Fibroblast of pulmonary artery (primary cell): ENCODE data around the gene ADAMTSL1.

Experiments used
- DNase-seq: peaks from one replicate; pipeline ENCODE4 v3.0.0-alpha.2; 2010; ENCODE audit warnings: low read depth
- H3K4me3 ChIP-seq: replicated peaks from 2 replicates; pipeline ENCODE4 v1.5.1; 2011; ENCODE audit warnings: low read depth, mild to moderate bottlenecking, control low read depth, low read length, moderate library complexity
- TF ChIP-seq, protein P1 (sequence below): IDR thresholded peaks from 2 replicates; pipeline ENCODE4 v1.5.1; 2011; ENCODE audit warnings: mild to moderate bottlenecking, control low read depth, low read length, inconsistent platforms; ENCODE audit errors: missing control alignments

The ADAMTSL1 gene

DNA sequence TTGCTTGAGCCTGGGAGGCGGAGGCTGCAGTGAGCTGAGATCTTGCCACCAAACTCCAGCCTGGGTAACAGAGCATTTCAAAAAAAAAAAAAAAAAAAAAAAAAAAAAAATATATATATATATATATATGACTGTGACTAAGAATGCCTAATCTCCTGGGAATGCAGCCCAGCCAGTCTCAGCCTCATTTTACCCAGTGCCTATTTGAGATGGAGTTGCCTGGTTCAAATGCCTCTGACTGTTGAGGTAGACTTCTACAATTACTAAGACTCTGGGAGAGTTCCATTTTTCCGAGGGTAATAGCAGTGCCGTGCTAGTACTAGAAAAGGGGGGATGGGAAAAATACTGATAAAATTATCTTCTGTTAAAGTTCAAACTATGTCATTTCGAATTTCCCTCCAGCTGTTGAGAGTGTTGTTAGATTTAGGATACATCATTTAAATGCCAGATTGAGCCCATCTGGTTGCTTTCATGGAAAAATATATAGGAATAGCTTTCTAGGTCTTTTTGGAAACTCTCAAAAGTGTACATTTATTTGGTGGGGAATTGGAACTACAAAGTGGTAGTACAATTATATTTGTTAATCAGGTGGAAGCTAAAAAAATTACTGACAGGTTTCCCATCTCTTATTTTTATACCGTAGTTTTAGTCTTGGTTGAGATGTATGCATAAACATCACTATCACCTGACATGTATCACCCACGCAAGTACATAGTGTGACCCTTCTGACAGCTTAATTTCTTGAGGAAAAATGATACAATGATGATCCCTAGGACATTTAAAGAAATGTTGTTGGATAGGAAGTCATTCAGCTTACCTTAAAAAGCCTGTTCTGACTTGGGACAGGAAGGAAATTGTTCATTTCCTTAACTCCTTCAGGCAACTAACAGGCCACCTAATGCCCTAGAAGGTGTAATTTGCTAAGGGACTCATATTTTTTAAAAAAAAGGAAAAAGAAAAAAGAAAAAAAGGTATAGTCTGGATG lies 214.9 kb downstream of the ADAMTSL1 start:
- no peak for DNase-seq
- H3K4me3 ChIP-seq, result no peak overlapping the region
- TF ChIP-seq, protein P1, sequence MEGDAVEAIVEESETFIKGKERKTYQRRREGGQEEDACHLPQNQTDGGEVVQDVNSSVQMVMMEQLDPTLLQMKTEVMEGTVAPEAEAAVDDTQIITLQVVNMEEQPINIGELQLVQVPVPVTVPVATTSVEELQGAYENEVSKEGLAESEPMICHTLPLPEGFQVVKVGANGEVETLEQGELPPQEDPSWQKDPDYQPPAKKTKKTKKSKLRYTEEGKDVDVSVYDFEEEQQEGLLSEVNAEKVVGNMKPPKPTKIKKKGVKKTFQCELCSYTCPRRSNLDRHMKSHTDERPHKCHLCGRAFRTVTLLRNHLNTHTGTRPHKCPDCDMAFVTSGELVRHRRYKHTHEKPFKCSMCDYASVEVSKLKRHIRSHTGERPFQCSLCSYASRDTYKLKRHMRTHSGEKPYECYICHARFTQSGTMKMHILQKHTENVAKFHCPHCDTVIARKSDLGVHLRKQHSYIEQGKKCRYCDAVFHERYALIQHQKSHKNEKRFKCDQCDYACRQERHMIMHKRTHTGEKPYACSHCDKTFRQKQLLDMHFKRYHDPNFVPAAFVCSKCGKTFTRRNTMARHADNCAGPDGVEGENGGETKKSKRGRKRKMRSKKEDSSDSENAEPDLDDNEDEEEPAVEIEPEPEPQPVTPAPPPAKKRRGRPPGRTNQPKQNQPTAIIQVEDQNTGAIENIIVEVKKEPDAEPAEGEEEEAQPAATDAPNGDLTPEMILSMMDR, result no peak

DNA sequence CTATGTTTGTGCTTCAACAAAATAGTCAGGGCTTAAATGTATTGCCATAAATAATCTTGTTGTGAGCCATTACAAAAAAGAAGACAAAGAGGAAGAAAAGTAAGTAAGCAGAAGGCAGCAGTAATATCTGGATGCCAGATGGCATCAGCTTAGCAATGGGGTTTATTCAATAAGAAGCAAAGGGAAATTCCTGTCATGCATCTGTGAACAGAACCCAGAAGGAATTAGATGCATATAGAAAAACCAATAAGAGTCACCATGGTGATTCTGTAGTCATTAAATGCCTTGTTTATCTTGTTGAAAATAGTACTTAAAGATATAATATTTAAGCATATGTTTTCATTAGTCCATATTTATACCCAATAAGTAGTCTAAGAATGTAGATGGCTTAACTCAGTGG lies 216.0 kb downstream of the ADAMTSL1 start:
- no peak overlapping the region for H3K4me3 ChIP-seq
- no peak for DNase-seq
- TF ChIP-seq, protein P1, result no peak

DNA sequence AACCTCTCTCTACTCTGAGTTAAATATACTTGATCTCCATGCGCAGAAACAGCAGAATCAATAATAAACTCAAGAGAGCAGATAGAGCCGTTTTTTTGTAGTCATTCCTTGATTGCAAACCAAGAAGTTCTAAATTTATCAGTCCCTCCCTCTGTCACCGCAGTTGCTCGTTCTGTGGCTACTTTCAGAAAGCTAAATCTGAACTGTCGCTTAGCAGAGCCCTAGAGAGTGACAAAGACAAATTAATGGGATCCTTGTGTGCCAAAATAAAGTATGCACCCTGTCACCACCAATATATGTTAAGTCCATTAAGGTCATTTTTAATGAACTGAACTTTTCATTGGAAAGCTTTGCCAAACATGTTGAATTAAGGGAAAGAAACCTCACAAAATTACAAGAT lies 218.3 kb downstream of the ADAMTSL1 start:
- no peak for DNase-seq
- H3K4me3 ChIP-seq, result no peak overlapping the region
- TF ChIP-seq, protein P1, result no peak

DNA sequence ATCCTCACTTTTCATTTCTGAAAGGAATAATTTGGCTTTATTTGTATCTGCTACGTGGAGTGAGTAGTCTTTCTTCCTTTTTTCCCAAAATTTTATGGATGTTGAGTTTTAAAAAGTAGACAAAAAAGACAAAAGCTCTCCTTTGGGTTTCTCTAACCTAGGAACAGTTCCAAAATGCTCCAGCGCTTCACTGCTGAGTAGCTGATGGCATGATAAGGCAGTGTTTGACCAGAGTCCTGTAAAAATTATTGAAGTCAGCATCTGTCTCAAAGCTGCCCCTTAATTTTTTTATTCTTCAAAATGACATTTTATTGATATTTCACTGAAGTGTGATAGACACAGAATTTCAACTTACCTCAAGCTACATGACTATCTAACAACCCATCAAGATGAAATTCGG lies 219.0 kb downstream of the ADAMTSL1 start:
- TF ChIP-seq, protein P1, result no peak
- DNase-seq, result no peak
- H3K4me3 ChIP-seq, result no peak overlapping the region

DNA sequence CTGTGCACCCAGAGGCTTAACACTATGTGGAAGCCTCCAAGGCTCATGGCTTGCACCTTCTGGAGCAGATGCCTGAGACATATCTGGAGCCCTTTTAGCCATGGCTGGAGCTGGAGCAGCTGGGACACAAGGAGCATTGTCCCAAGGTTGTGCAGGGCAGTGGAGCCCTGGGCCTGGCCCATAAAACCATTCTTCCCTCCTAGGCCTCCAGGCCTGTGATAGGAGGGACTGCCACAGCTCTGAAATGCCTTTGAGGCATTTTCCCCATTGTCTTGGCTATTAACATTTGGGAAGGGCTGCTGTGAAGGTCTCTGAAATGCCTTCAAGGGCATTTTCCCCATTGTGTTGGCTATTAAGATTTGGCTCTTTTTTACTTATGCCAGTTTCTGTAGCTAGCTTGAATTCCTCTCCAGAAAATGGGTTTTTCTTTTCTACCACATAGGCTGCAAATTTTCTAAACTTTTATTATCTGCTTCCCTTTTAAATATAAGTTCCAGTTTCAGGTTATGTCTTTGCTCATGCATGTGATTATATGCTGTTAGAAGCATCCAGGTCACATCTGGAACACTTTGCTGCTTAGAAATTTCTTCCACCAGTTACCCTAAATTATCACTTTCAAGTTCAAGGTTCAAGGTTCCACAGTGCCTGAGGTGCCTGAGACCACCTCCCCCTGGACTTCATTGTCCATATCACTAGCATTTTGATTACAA lies 221.2 kb downstream of the ADAMTSL1 start:
- H3K4me3 ChIP-seq, result no peak overlapping the region
- no peak for DNase-seq
- TF ChIP-seq, protein P1, result no peak

DNA sequence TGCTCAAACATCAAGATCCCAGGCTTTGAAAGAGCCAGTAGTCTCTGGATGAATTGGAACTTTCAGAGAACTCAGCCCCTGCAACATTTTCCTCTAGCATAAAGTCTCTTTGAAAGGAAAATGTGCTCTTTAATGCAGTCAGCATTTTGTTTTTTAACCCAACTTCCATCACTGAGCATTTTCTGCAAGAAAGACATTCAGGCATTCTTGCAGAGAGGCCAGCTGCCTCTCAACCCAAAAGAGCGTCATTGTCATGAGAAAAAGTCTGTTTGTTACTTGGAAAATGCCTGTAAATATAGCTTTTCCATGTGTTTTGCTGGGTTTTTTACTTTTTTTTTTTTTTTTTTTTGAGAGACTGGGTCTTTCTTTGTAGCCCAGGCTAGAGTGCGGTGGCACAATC lies 225.0 kb downstream of the ADAMTSL1 start:
- no peak for DNase-seq
- H3K4me3 ChIP-seq, result no peak overlapping the region
- TF ChIP-seq, protein P1, result no peak
